GM19467 (cell line): ENCODE measurements around the gene CCDC91.
"Not testable (repeated sequence)": the region's sequence is repeated elsewhere in the genome, so short reads cannot be mapped to it uniquely, and the experiment has no call there.

ENCODE experiments used
- ATAC-seq: cut with Tn5 transposase; IDR thresholded peaks from one replicate; pipeline ENCODE4 v1.9.1; 2021; ENCODE audit warnings: mild to moderate bottlenecking, moderate library complexity; ENCODE audit not compliant: unreplicated experiment

The CCDC91 gene

GRCh38 chr12:28351414-28351813 lies 161.2 kb downstream of the CCDC91 start:
- ATAC-seq: no peak

GRCh38 chr12:28355161-28355560 lies 164.9 kb downstream of the CCDC91 start:
- ATAC-seq: no peak

GRCh38 chr12:28360253-28360652 lies 170.0 kb downstream of the CCDC91 start:
- ATAC-seq: no peak

GRCh38 chr12:28367326-28367725 lies 177.1 kb downstream of the CCDC91 start:
- ATAC-seq: no peak

GRCh38 chr12:28367993-28368392 lies 177.7 kb downstream of the CCDC91 start:
- ATAC-seq: no peak

- no peak for ATAC-seq
Observed at GRCh38 chr12:28369483-28369882, 179.2 kb downstream of the CCDC91 start.

GRCh38 chr12:28374556-28374955 lies 184.3 kb downstream of the CCDC91 start:
- ATAC-seq: no peak

GRCh38 chr12:28378736-28379135 lies 188.5 kb downstream of the CCDC91 start:
- no peak for ATAC-seq

GRCh38 chr12:28379779-28380178 lies 189.5 kb downstream of the CCDC91 start:
- ATAC-seq: not testable (repeated sequence)

GRCh38 chr12:28383368-28383767 lies 193.1 kb downstream of the CCDC91 start:
- ATAC-seq: no peak

- no peak for ATAC-seq
Observed at GRCh38 chr12:28388879-28389278, 198.6 kb downstream of the CCDC91 start.

- ATAC-seq: no peak
Observed at GRCh38 chr12:28390206-28390605, 199.9 kb downstream of the CCDC91 start.

- ATAC-seq: no peak
Observed at GRCh38 chr12:28390761-28391385, 200.6 kb downstream of the CCDC91 start.

GRCh38 chr12:28409892-28410291 lies 219.6 kb downstream of the CCDC91 start:
- ATAC-seq: no peak

GRCh38 chr12:28413460-28414109 lies 223.3 kb downstream of the CCDC91 start:
- no peak for ATAC-seq

GRCh38 chr12:28415755-28416154 lies 225.5 kb downstream of the CCDC91 start:
- no peak for ATAC-seq

GRCh38 chr12:28421374-28421773 lies 231.1 kb downstream of the CCDC91 start:
- no peak for ATAC-seq

GRCh38 chr12:28424965-28425364 lies 234.7 kb downstream of the CCDC91 start:
- no peak for ATAC-seq

- peak; percentile 92 for ATAC-seq
Observed at GRCh38 chr12:28425526-28425925, 235.3 kb downstream of the CCDC91 start.

- no peak for ATAC-seq
Observed at GRCh38 chr12:28427046-28427445, 236.8 kb downstream of the CCDC91 start.

GRCh38 chr12:28440081-28440608 lies 249.9 kb downstream of the CCDC91 start:
- no peak for ATAC-seq

- ATAC-seq: no peak
Observed at GRCh38 chr12:28442101-28442500, 251.8 kb downstream of the CCDC91 start.
